ENCODE measurements around the gene MICAL1. TPM values are rescaled to one million over a fixed set of nuclear protein-coding genes. Genes with fewer than 3 reads are reported as not detected.
"Not testable (repeated sequence)": the region's sequence is repeated elsewhere in the genome, so short reads cannot be mapped to it uniquely, and the experiment has no call there.

MICAL1 gene
- total and polyA plus RNA-seq, 2 donors from 2014 or later = 13.7 to 38.7 TPM

DNA sequence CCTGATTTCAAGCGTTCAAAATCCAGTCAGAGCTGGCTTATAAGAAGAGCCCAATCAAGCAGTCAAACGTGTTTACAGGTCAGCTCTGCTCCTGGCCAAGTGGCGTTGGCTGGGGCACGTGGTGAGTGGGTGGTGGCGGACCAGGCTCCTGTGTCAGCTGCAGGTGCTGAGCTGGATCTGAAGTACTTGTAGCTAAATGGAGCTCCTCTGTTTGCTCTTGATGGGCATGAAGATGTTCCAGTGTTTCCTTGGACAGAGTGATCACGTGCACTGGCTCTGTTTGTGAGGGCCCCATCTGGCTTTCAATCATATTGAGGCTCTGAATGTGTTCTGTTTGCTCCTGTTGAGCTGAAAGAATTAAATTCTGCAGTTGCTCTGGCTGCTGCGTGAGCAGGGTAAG, 10.2 kb upstream of the MICAL1 start:
- Histone ChIP-seq H3K27me3 (ENCODE audit: control insufficient read depth, insufficient read depth, low read length) (no peaks in the 10 kb centered on the region), H3K27ac (ENCODE audit: low read depth in 2 of 2, low read length in 2 of 2) (peak overlapping the region; percentile 80 to 88), H3K4me1 (ENCODE audit: control insufficient read depth in 2 of 3, insufficient read depth in 2 of 3, low read depth in 1 of 3, low read length in 3 of 3) (peaks cover 0 to 12% (median 9%) of the 10 kb centered on the region in 3 donors), H3K4me3 (ENCODE audit: low read length in 3 of 3) (no peak overlapping the region), H3K36me3 (ENCODE audit: control insufficient read depth in 2 of 3, insufficient read depth in 3 of 3, low read length in 3 of 3) (peaks cover 12 to 27% (median 17%) of the 10 kb centered on the region in 3 donors), H3K9ac (ENCODE audit: low read length in 3 of 3) (peak overlapping the region in 1 of 3 donors; percentile 57), H3K9me3 (ENCODE audit: control insufficient read depth in 2 of 3, insufficient read depth in 1 of 3, low read length in 3 of 3) (no peaks in the 10 kb centered on the region)
- TF ChIP-seq, protein P1, sequence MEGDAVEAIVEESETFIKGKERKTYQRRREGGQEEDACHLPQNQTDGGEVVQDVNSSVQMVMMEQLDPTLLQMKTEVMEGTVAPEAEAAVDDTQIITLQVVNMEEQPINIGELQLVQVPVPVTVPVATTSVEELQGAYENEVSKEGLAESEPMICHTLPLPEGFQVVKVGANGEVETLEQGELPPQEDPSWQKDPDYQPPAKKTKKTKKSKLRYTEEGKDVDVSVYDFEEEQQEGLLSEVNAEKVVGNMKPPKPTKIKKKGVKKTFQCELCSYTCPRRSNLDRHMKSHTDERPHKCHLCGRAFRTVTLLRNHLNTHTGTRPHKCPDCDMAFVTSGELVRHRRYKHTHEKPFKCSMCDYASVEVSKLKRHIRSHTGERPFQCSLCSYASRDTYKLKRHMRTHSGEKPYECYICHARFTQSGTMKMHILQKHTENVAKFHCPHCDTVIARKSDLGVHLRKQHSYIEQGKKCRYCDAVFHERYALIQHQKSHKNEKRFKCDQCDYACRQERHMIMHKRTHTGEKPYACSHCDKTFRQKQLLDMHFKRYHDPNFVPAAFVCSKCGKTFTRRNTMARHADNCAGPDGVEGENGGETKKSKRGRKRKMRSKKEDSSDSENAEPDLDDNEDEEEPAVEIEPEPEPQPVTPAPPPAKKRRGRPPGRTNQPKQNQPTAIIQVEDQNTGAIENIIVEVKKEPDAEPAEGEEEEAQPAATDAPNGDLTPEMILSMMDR (IDR thresholded peaks at IDR 0.05; ENCODE audit: borderline replicate concordance, extremely low read depth, insufficient read depth) = no peak
- FAIRE-seq (no peak), DNase-seq (peak in 1 of 5 donors; percentile 86)
- intact Hi-C loops (cut with DNase I) = no loop called here

DNA sequence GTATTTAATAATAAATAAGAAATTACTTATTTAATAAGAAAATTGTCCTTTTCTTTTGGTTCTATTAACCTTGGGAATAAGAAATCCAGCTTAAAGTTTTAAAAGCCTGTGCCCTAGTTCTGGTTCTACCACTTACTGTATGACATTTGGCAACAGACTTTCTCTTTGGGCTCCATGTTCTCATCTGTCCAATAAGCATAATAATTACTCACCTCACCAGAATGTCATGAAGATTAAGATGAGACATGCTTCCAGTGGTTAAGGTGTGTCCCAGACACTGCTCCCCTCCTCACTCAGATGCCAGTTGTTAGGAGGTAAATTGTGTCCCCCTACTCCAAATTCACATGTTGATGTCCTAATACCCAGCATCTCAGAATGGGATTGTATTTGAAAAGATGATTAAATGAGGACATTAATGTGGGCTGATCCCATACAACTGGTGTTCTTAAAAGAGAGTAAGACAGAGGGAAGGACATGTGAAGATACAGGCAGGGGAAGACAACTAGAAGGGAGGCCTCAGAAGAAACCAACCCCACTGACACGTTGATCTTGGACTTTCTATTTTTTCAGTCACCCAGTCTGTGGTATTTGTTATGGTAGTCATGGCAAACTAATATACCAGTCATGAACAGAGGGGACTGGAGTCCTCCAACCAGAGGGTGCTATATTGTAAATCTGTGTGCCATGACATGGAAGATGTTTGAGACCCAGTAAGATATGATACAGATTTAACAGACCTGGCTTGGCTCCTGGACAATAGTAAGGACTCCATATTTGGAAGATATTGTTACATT, 6.4 kb upstream of the MICAL1 start:
- no peak for FAIRE-seq

DNA sequence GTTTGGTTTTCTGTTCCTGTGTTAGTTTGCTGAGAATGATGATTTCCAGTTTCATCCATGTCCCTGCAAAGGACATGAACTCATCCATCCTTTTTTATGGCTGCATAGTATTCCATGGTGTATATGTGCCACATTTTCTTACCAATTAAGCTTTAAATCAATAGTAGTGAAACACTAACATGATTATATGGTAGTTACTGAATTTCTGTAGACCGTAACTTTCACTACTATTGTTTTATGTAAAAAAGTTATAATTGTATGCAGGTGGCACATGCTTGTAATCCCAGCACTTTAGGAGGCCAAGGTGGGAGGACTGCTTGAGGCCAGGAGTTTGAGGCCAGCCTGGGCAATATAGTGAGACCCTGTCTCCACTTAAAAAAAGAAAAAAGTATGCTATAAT, 5.6 kb upstream of the MICAL1 start:
- H3K9me3 ChIP-seq (ENCODE audit: control insufficient read depth in 2 of 3, insufficient read depth in 1 of 3, low read length in 3 of 3); FAIRE-seq; H3K4me3 ChIP-seq (ENCODE audit: low read length in 3 of 3); H3K27ac ChIP-seq (ENCODE audit: low read depth in 2 of 2, low read length in 2 of 2); H3K9ac ChIP-seq (ENCODE audit: low read length in 3 of 3); H3K27me3 ChIP-seq (ENCODE audit: control insufficient read depth, insufficient read depth, low read length); intact Hi-C loops (cut with DNase I); DNase-seq: not testable (repeated sequence)
- H3K4me1 ChIP-seq (ENCODE audit: control insufficient read depth in 2 of 3, insufficient read depth in 2 of 3, low read depth in 1 of 3, low read length in 3 of 3) = peaks cover 0 to 19% (median 15%) of the 10 kb centered on the region in 3 donors
- H3K36me3 ChIP-seq (ENCODE audit: control insufficient read depth in 2 of 3, insufficient read depth in 3 of 3, low read length in 3 of 3) = peaks cover 7 to 11% (median 10%) of the 10 kb centered on the region in 3 donors

More for the DNA sequence above, 6.4 kb upstream of the MICAL1 start:
- no peaks in the 10 kb centered on the region for H3K9me3 ChIP-seq (ENCODE audit: control insufficient read depth in 2 of 3, insufficient read depth in 1 of 3, low read length in 3 of 3)
- TF ChIP-seq, protein P1 (IDR thresholded peaks at IDR 0.05; ENCODE audit: borderline replicate concordance, extremely low read depth, insufficient read depth) = no peak
- peaks cover 0 to 17% (median 12%) of the 10 kb centered on the region in 3 donors for H3K4me1 ChIP-seq (ENCODE audit: control insufficient read depth in 2 of 3, insufficient read depth in 2 of 3, low read depth in 1 of 3, low read length in 3 of 3)
- peaks cover 8 to 15% (median 11%) of the 10 kb centered on the region in 3 donors for H3K36me3 ChIP-seq (ENCODE audit: control insufficient read depth in 2 of 3, insufficient read depth in 3 of 3, low read length in 3 of 3)
- H3K4me3 ChIP-seq (ENCODE audit: low read length in 3 of 3) = no peak overlapping the region
- peak overlapping the region in 1 of 2 donors; percentile 5 for H3K27ac ChIP-seq (ENCODE audit: low read depth in 2 of 2, low read length in 2 of 2)
- H3K27me3 ChIP-seq (ENCODE audit: control insufficient read depth, insufficient read depth, low read length) = no peaks in the 10 kb centered on the region
- intact Hi-C loops (cut with DNase I) = no loop called here
- H3K9ac ChIP-seq (ENCODE audit: low read length in 3 of 3) = no peak overlapping the region
- no peak for DNase-seq

DNA sequence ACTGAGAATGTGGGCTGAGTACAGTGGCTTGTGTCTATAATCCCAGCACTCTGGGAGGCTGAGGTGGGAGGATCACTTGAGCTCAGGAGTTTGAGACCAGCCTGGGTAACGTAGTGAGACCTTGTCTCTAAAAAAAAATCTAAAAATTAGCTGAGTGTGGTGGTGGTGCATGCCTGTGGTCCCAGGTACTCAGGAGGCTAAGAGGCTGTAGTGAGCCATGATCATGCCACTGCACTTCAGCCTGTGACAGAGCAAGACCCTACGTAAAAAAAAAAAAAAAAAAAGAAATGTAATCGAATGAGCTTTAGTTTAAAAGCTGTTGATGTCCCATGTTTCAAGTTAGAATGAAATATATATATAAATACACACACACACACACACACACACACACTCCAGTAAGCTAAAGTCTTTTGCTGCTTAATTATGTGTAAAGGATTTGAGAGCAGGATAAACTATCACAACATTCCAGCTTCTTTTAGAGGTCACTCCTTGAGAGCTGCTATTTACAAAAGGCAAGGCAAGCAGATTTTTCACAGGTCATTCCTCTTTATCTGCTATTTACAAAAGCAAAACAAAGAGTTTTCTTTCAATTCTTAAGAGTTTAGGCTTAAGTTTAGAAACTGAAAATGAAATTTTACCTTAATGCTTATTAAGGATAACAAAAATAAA, 4.7 kb upstream of the MICAL1 start:
- Histone ChIP-seq H3K36me3 (ENCODE audit: control insufficient read depth in 2 of 3, insufficient read depth in 3 of 3, low read length in 3 of 3) (peaks cover 2 to 5% (median 2%) of the 10 kb centered on the region in 3 donors), H3K9ac (ENCODE audit: low read length in 3 of 3) (no peak overlapping the region), H3K4me3 (ENCODE audit: low read length in 3 of 3) (no peak overlapping the region), H3K4me1 (ENCODE audit: control insufficient read depth in 2 of 3, insufficient read depth in 2 of 3, low read depth in 1 of 3, low read length in 3 of 3) (peaks cover 0 to 14% (median 9%) of the 10 kb centered on the region in 3 donors), H3K9me3 (ENCODE audit: control insufficient read depth in 2 of 3, insufficient read depth in 1 of 3, low read length in 3 of 3) (no peaks in the 10 kb centered on the region), H3K27me3 (ENCODE audit: control insufficient read depth, insufficient read depth, low read length) (no peaks in the 10 kb centered on the region), H3K27ac (ENCODE audit: low read depth in 2 of 2, low read length in 2 of 2) (no peak overlapping the region)
- FAIRE-seq (no peak), DNase-seq (peak in 1 of 5 donors; percentile 45)
- TF ChIP-seq, protein P1 (IDR thresholded peaks at IDR 0.05; ENCODE audit: borderline replicate concordance, extremely low read depth, insufficient read depth) = no peak
- intact Hi-C loops (cut with DNase I) = no loop called here
